HepG2 (cell line): ENCODE measurements around the gene RIOK3. TPM values are rescaled to one million over a fixed set of nuclear protein-coding genes. Genes with fewer than 3 reads are reported as not detected.
A peak's percentile ranks its signal among the peaks of the same experiment; 100 is the strongest.

ENCODE experiments used
- ATM ChIP-seq: fragments of 450-650 bp; IDR thresholded peaks from 2 replicates; pipeline ENCODE4 v1.7.1; 2017; ENCODE audit warnings: mild to moderate bottlenecking, borderline replicate concordance
- CCDC6 ChIP-seq: sonication (generic); formaldehyde crosslinking; IDR thresholded peaks from 2 replicates; pipeline ENCODE4 v1.8.1; 2022; ENCODE audit warnings: mild to moderate bottlenecking, missing genetic modification reagents, moderate library complexity
- CREB1 ChIP-seq, 2 experiments: fragments of 450-650 bp in 1 of 2; IDR thresholded peaks; 2 replicates each; pipeline ENCODE4 v1.6.1; 2016 to 2017; ENCODE audit warnings: control low read depth in 1 of 2, mild to moderate bottlenecking in 1 of 2, missing compliant biosample characterization in 1 of 2, missing genetic modification characterization in 1 of 2
- ELF4 ChIP-seq: sonication (generic); formaldehyde crosslinking; IDR thresholded peaks from 2 replicates; pipeline ENCODE4 v1.5.0; 2020; ENCODE audit warnings: missing genetic modification reagents, mild to moderate bottlenecking, moderate library complexity, borderline replicate concordance
- HNF4G ChIP-seq, 2 experiments: sonication (generic) in 1 of 2; formaldehyde crosslinking in 1 of 2; IDR thresholded peaks; 2 replicates each; pipeline versions ENCODE4 v1.4.0 to v1.6.1; 2011 to 2020; ENCODE audit warnings: borderline replicate concordance in 2 of 2, low read depth in 2 of 2, mild to moderate bottlenecking in 2 of 2, low read length in 1 of 2, missing genetic modification reagents in 1 of 2, moderate library complexity in 1 of 2
- KAT7 ChIP-seq: IDR thresholded peaks from 2 replicates; pipeline ENCODE4 v1.6.1; 2018; ENCODE audit warnings: borderline replicate concordance, missing compliant biosample characterization
- KAT8 ChIP-seq: IDR thresholded peaks from 2 replicates; pipeline ENCODE4 v1.6.1; 2016; ENCODE audit warnings: missing genetic modification reagents, missing compliant biosample characterization
- NFIC ChIP-seq: IDR thresholded peaks from 2 replicates; pipeline ENCODE4 v1.6.1; 2012; ENCODE audit warnings: mild to moderate bottlenecking, low read length, inconsistent platforms
- PITX1 ChIP-seq: sonication (generic); formaldehyde crosslinking; IDR thresholded peaks from 2 replicates; pipeline ENCODE4 v1.5.1; 2020; ENCODE audit warnings: mild to moderate bottlenecking, missing genetic modification reagents
- RELA ChIP-seq: sonication (generic); formaldehyde crosslinking; IDR thresholded peaks from 2 replicates; pipeline ENCODE4 v1.4.0; 2020; ENCODE audit warnings: missing genetic modification reagents
- SOX6 ChIP-seq, 2 experiments: fragments of 450-650 bp in 1 of 2; sonication (generic) in 1 of 2; formaldehyde crosslinking in 1 of 2; IDR thresholded peaks; 2 replicates each; pipeline versions ENCODE4 v1.4.0 to v1.6.1; 2017 to 2020; ENCODE audit warnings: antibody characterized with exemption in 1 of 2, mild to moderate bottlenecking in 1 of 2, missing genetic modification reagents in 1 of 2
- TBX3 ChIP-seq: fragments of 450-650 bp; IDR thresholded peaks from 2 replicates; pipeline ENCODE4 v1.6.1; 2017; ENCODE audit warnings: antibody characterized with exemption, mild to moderate bottlenecking, inconsistent platforms, borderline replicate concordance
- ZBTB38 ChIP-seq: sonication (generic); formaldehyde crosslinking; IDR thresholded peaks from 2 replicates; pipeline ENCODE4 v1.5.1; 2020; ENCODE audit warnings: mild to moderate bottlenecking, missing genetic modification reagents
- ZFY ChIP-seq: sonication (generic); formaldehyde crosslinking; IDR thresholded peaks from 2 replicates; pipeline ENCODE4 v1.4.0; 2020; ENCODE audit warnings: missing genetic modification reagents
- ZNF251 ChIP-seq: sonication (generic); formaldehyde crosslinking; IDR thresholded peaks from 2 replicates; pipeline ENCODE4 v1.9.0; 2021; ENCODE audit warnings: mild to moderate bottlenecking, missing genetic modification reagents
- ZNF263 ChIP-seq: sonication (generic); formaldehyde crosslinking; IDR thresholded peaks from 2 replicates; pipeline ENCODE4 v1.4.0; 2020; ENCODE audit warnings: missing genetic modification reagents
- ZNF431 ChIP-seq: sonication (generic); formaldehyde crosslinking; IDR thresholded peaks from 2 replicates; pipeline ENCODE4 v1.9.0; 2022; ENCODE audit warnings: missing genetic modification reagents, low read depth, mild to moderate bottlenecking, borderline replicate concordance
- ZNF556 ChIP-seq: sonication (generic); formaldehyde crosslinking; IDR thresholded peaks from 2 replicates; pipeline ENCODE4 v1.4.0; 2020; ENCODE audit warnings: mild to moderate bottlenecking, missing genetic modification reagents, borderline replicate concordance
- ZNF563 ChIP-seq: sonication (generic); formaldehyde crosslinking; IDR thresholded peaks from 2 replicates; pipeline ENCODE4 v1.8.0; 2022; ENCODE audit warnings: mild to moderate bottlenecking, moderate library complexity, missing genetic modification reagents
- polyA plus RNA-seq, 8 experiments: library from polyadenylated mRNA; depleted of rRNA in 3 of 8; stranded (reverse) in 7 of 8; unstranded in 1 of 8; fragments of >200 nt; fragmentation: Illumina TruSeq in 4 of 8; extraction: Trizol in 4 of 8; gene quantifications; 2 replicates each; pipeline versions ENCODE4 v1.2.1 to v1.2.3, GENCODE V29; 2011 to 2016; ENCODE audit warnings: low read depth in 4 of 8, missing spikeins in 1 of 8, mixed read lengths in 1 of 8; ENCODE audit not compliant: insufficient read depth in 1 of 8
- total RNA-seq, 5 experiments: library from RNA; depleted of rRNA; stranded (reverse); fragments of >200 nt; fragmentation: Illumina TruSeq; extraction: Trizol; gene quantifications; 2 replicates each; pipeline ENCODE4 v1.2.3, GENCODE V29; 2016; ENCODE audit warnings: low read depth in 1 of 5
- TF ChIP-seq, protein P1 (sequence below): sonication (generic); formaldehyde crosslinking; IDR thresholded peaks from 2 replicates; pipeline ENCODE4 v1.5.1; 2020; ENCODE audit warnings: mild to moderate bottlenecking, missing genetic modification reagents, borderline replicate concordance
- TF ChIP-seq, protein P2 (sequence below): sonication (generic); formaldehyde crosslinking; IDR thresholded peaks from 2 replicates; pipeline ENCODE4 v1.4.0; 2020; ENCODE audit warnings: missing genetic modification reagents, low read depth, mild to moderate bottlenecking, borderline replicate concordance

RIOK3 gene
- total and polyA plus RNA-seq, 2 of the 13 experiments (the other 11 are each of a cell fraction or from before 2014, with no cell fraction given): 26.7 to 36.0 TPM

DNA sequence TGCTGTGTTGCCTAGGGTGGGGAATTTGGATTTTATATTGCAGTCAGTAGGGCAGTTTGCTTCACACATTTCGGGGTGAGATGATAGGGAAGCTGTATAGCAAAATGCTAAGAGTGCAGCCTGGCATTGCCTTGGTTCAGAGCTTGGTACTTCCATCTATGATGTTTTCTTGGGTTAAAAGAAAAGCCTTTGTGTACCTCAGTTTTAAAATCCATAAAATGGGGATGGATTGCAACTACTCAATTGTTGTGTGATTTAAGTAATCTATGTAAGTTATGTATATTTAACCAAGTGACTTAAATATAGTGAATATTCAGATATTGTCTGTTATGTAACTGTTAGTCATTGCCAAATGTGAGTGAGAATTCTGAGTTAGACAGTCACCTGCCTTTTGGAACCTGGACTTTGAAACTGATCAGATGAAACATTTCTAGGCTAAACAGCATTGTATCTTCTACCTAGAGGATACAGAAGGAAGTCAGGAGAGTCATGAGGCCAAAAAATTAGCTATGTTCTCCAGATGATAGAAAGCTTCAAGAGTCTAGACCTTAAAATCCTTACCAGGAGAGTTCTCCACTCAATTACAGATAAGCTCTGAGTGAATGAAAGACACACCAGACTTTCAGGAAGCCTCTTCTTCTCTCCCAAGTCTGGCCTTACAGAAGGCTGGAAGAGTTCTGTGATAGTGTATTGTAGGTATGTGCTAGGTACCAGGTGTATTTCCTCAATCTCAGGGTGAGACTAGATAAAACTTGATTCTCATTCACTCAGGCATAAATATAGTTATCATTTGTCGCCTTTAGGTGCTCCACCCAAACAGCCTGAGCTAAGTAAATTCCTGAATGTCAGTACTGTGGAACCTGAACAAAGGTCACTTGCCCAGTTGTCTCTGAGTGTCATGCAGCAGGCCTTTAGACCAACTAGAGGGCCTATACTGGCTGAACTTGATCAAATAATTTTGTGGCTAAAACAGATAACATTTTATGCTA is 7.5 kb downstream of the RIOK3 start (continued):
- TF ChIP-seq CREB1 (IDR thresholded peaks at IDR 0.05): no peak
- 0 out of 2 replicates have a peak, but pooled peaks have one; percentile 20 for TF ChIP-seq CREB1 (CRISPR knock-in tag; IDR thresholded peaks at IDR 0.05)
- TF ChIP-seq ZNF556 (CRISPR knock-in tag): no peak
- TF ChIP-seq ZBTB38 (CRISPR knock-in tag): no peak
- no peak for TF ChIP-seq KAT7 (CRISPR knock-in tag)
- 0 out of 2 replicates have a peak, but pooled peaks have one; percentile 19 for TF ChIP-seq ZFY (CRISPR knock-in tag)
- TF ChIP-seq TBX3: no peak
- TF ChIP-seq, protein P1, sequence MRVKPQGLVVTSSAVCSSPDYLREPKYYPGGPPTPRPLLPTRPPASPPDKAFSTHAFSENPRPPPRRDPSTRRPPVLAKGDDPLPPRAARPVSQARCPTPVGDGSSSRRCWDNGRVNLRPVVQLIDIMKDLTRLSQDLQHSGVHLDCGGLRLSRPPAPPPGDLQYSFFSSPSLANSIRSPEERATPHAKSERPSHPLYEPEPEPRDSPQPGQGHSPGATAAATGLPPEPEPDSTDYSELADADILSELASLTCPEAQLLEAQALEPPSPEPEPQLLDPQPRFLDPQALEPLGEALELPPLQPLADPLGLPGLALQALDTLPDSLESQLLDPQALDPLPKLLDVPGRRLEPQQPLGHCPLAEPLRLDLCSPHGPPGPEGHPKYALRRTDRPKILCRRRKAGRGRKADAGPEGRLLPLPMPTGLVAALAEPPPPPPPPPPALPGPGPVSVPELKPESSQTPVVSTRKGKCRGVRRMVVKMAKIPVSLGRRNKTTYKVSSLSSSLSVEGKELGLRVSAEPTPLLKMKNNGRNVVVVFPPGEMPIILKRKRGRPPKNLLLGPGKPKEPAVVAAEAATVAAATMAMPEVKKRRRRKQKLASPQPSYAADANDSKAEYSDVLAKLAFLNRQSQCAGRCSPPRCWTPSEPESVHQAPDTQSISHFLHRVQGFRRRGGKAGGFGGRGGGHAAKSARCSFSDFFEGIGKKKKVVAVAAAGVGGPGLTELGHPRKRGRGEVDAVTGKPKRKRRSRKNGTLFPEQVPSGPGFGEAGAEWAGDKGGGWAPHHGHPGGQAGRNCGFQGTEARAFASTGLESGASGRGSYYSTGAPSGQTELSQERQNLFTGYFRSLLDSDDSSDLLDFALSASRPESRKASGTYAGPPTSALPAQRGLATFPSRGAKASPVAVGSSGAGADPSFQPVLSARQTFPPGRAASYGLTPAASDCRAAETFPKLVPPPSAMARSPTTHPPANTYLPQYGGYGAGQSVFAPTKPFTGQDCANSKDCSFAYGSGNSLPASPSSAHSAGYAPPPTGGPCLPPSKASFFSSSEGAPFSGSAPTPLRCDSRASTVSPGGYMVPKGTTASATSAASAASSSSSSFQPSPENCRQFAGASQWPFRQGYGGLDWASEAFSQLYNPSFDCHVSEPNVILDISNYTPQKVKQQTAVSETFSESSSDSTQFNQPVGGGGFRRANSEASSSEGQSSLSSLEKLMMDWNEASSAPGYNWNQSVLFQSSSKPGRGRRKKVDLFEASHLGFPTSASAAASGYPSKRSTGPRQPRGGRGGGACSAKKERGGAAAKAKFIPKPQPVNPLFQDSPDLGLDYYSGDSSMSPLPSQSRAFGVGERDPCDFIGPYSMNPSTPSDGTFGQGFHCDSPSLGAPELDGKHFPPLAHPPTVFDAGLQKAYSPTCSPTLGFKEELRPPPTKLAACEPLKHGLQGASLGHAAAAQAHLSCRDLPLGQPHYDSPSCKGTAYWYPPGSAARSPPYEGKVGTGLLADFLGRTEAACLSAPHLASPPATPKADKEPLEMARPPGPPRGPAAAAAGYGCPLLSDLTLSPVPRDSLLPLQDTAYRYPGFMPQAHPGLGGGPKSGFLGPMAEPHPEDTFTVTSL (CRISPR knock-in tag): no peak
- no peak for TF ChIP-seq SOX6 (IDR thresholded peaks at IDR 0.05)
- TF ChIP-seq SOX6 (CRISPR knock-in tag; IDR thresholded peaks at IDR 0.05): peak; percentile 4; the same call in 1 of the 2 replicates
- TF ChIP-seq ZNF263 (CRISPR knock-in tag): no peak
- TF ChIP-seq ZNF563 (CRISPR knock-in tag): no peak
- TF ChIP-seq PITX1: no peak
- no peak for TF ChIP-seq ZNF251
- no peak for TF ChIP-seq ZNF431 (CRISPR knock-in tag)
- peak; percentile 83 for TF ChIP-seq HNF4G (IDR thresholded peaks at IDR 0.05; ENCODE audit: borderline replicate concordance, low read depth, low read length)
- peak; percentile 64; the same call in 1 of the 2 replicates for TF ChIP-seq HNF4G (CRISPR knock-in tag; IDR thresholded peaks at IDR 0.05; ENCODE audit: borderline replicate concordance, low read depth)
- TF ChIP-seq ELF4 (CRISPR knock-in tag): no peak; the same call in 1 of the 2 replicates
- no peak for TF ChIP-seq RELA (CRISPR knock-in tag)
- TF ChIP-seq NFIC: 0 out of 2 replicates have a peak, but pooled peaks have one; percentile 28
- no peak for TF ChIP-seq CCDC6 (CRISPR knock-in tag)
- no peak for TF ChIP-seq KAT8 (CRISPR knock-in tag)
- no peak for TF ChIP-seq ATM
- TF ChIP-seq, protein P2, sequence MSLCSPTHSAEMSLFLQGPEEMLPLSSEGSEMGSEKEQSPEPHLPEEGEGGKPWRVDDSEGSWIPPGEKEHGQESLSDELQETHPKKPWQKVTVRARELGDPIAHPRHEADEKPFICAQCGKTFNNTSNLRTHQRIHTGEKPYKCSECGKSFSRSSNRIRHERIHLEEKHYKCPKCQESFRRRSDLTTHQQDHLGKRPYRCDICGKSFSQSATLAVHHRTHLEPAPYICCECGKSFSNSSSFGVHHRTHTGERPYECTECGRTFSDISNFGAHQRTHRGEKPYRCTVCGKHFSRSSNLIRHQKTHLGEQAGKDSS (CRISPR knock-in tag): no peak
